Epithelial cell of proximal tubule (primary cell): ENCODE data around the gene LAMB3. TPM values are rescaled to one million over a fixed set of nuclear protein-coding genes. Genes with fewer than 3 reads are reported as not detected.
"Not testable (repeated sequence)": the region's sequence is repeated elsewhere in the genome, so short reads cannot be mapped to it uniquely, and the experiment has no call there.

Experiments used
- DNase-seq: peaks from one replicate; pipeline ENCODE4 v3.0.0-alpha.2; 2011; ENCODE audit warnings: low read depth
- H3K4me3 ChIP-seq: 2 replicates; pipeline ENCODE4 v1.5.1; 2011; ENCODE audit warnings: low read depth, mild to moderate bottlenecking, low read length
- total RNA-seq: library from RNA; depleted of rRNA; stranded (reverse); fragments of >200 nt; gene quantifications from 2 replicates; pipeline ENCODE4 v1.2.3, GENCODE V29; 2015
- TF ChIP-seq, protein P1 (sequence below): conservative IDR thresholded peaks from 2 replicates; pipeline ENCODE4 v1.5.1; 2012; ENCODE audit warnings: low read depth, mild to moderate bottlenecking, low read length

The LAMB3 gene
- 65.5 and 72.0 TPM in 2 replicates for total RNA-seq

DNA sequence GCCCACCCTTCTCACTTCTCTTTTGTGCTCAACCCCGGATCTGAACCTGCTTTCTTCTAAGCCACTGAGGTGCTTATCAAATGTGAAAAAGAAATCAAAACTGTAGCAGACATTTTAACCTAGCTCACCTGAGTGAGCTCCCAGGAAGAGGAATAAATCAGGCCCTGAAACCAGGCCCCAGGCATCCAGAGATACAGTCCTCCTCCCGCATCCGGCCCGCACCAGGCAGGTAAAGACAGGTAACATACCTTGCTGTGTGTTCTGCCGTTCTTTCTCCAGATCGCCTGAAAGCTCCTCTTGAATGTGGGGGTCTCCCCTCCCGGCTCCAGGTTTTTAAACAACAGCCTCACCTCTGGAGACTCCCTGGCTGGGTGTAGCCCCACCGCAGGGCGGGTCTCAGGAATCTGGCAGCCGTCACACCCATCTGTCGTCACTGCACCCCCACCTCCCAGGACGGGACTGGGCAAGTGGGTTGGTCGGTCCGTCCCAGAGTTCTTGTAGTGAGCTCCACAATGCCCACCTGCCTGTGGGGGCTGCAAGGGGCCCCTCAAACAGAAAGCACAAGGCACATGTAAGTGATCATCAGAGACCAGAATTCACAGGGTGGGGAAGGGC lies at the start of gene LAMB3:
Gene LAMB3, minus strand, starts transcription at position 305 of the 615 bp plus-strand sequence. CDS start 1,481 bp downstream, outside the sequence.
- no peak within 1 kb of the TSS for H3K4me3 ChIP-seq
- DNase-seq, result no peak
- TF ChIP-seq, protein P1, sequence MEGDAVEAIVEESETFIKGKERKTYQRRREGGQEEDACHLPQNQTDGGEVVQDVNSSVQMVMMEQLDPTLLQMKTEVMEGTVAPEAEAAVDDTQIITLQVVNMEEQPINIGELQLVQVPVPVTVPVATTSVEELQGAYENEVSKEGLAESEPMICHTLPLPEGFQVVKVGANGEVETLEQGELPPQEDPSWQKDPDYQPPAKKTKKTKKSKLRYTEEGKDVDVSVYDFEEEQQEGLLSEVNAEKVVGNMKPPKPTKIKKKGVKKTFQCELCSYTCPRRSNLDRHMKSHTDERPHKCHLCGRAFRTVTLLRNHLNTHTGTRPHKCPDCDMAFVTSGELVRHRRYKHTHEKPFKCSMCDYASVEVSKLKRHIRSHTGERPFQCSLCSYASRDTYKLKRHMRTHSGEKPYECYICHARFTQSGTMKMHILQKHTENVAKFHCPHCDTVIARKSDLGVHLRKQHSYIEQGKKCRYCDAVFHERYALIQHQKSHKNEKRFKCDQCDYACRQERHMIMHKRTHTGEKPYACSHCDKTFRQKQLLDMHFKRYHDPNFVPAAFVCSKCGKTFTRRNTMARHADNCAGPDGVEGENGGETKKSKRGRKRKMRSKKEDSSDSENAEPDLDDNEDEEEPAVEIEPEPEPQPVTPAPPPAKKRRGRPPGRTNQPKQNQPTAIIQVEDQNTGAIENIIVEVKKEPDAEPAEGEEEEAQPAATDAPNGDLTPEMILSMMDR, result no peak

DNA sequence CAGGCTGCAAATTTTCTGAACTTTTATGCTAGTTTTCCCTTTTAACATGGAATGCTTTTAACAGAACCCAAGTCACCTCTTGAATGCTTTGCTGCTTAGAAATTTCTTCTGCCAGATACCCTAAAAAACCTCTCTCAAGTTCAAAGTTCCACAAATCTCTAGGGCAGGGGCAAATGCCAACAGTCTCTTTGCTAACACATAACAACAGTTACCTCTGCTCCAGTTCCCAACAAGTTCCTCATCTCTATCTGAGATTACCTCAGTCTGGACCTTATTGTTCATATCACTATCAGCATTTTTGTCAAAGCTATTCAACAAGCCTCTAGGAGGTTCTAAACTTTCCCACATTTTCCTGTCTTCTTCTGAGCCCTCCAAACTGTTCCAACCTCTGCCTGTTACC lies 48.5 kb upstream of the LAMB3 start:
- not testable (repeated sequence) for H3K4me3 ChIP-seq, DNase-seq

DNA sequence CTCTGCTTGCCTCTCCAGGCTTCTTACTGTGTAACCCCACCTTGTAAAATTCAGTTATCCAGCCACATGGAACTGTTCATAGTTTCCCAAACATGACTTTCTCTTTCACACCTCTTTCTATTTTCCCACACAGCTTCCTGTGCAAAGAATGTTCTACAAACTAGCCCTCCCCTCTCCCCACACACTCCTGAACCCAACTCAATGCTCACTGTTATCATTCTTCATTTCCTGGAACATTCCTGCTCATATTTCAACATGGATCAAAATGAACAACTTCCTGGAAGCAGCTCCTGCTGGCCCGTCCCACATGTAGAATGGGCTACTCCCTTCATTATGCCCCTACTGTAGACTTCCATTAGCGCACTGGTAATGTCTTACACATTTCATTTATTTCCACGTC lies 44.9 kb upstream of the LAMB3 start:
- TF ChIP-seq, protein P1, result no peak
- H3K4me3 ChIP-seq, result no peak overlapping the region
- DNase-seq, result no peak

DNA sequence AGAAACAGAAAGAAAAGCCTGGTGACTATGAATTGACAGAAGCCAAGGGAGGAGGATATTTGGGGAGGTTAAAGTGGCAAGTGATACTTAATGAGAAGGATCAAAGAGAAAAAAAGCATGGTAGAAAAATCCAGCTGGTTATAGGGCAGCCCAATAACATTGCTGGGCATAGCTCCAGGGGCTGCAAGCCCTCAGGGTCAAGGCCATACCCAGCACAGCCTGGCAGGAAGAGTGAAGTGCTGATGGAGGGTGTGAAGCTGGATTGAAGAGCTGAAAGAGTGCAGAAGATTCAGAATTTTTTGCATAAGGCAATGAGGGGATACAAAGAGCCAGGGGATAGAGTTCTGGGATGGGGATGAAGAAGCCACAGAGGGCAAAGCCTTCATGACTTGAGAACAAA lies 44.4 kb upstream of the LAMB3 start:
- DNase-seq, result no peak
- TF ChIP-seq, protein P1, result no peak
- H3K4me3 ChIP-seq, result no peak overlapping the region

DNA sequence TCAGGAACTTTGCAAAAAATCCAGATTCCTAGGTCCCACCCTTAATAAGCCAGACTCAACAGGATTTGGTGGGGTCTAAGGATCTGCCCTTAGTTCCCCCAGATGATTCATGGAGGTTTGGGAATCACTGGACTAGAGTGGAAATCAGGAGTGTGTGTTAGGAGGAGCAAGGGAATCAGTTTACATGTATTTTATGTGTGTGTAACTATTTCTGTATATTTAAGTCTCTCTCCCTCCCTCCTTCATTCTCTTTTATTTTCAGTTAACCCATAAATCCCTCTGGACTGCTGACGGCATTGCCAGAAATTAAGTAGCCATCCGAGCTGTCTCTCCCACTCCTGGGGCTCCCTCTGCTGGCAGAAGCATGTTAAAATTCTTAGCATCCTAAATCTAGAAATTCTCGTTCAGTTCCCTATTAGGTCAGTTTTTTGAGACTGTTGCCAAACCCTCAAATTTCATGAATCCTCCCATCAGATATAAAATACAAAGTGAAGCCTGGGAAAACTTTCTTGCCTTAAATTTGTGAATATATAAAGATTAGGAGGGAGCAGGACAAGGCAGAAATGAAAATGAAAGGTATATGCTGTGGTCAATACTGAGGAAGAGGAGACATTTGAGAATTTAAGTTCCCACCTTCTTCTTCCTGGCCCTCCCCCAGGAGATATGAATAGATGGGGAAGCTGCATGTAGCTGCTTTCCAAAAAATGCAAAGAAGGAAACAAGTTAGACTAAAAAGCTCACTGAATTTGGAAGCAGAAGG lies 40.7 kb upstream of the LAMB3 start:
- TF ChIP-seq, protein P1, result peak; percentile 94
- no peak for DNase-seq
- H3K4me3 ChIP-seq, result no peak overlapping the region

DNA sequence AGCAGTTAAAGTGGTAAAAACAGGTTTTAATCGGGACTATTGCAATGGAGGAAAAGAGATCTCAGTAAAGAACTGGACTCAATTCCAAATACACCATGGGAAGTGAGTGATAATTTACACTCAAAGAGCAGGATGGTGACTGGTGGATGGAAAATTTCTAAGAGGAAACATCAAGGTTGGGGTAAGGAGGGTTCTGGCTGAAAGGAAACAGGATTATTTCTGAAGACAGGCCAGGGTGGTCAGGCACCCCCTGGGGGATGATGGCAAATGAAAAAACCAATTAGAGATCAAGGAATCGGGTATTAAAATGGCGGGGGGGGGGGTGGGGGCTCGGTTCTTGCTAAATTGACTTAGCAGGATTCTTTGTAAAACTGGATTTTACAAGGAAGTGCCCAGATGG lies 40.1 kb upstream of the LAMB3 start:
- no peak for DNase-seq
- TF ChIP-seq, protein P1, result no peak
- no peak overlapping the region for H3K4me3 ChIP-seq

DNA sequence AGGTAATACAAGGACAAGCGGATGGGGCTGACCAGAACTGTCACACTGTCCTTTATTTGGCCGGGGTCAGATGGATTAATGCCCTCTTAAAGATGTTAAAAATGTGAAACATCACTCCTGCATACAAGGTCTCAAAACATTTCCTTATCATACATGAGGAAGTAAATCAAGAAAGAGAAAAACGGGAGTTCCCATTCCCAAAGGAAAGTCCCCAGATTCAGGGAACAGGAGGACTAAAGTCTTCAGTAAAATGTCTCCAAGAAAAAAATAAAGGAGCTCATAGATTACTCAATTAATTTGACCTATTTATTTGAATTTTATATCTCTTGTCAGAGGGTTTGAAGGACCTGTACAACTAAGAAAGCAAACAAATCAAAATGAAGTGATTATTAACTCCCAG lies 39.0 kb upstream of the LAMB3 start:
- no peak overlapping the region for H3K4me3 ChIP-seq
- TF ChIP-seq, protein P1, result no peak
- DNase-seq, result no peak
